NCI-H2227 (cell line): ENCODE results near the gene ZNF888.
"Not testable (repeated sequence)": the region's sequence is repeated elsewhere in the genome, so short reads cannot be mapped to it uniquely, and the experiment has no call there.

Source experiments
- DNase-seq: peaks from one replicate; lab custom pipeline; 2025; ENCODE audit not compliant: unreplicated experiment; lab: John Stamatoyannopoulos, UW

Gene ZNF888

GRCh38 chr19:52941941-52942385, 18.7 kb upstream of the ZNF888 start:
- DNase-seq = peak; percentile 70

GRCh38 chr19:52941523-52941922, 18.3 kb upstream of the ZNF888 start:
- DNase-seq = peak; percentile 53

GRCh38 chr19:52940905-52941304, 17.7 kb upstream of the ZNF888 start:
- not testable (repeated sequence) for DNase-seq

- DNase-seq = no peak
Observed at GRCh38 chr19:52938761-52939160, 15.5 kb upstream of the ZNF888 start.

- DNase-seq = no peak
Observed at GRCh38 chr19:52936954-52937325, 13.7 kb upstream of the ZNF888 start.

- no peak for DNase-seq
Observed at GRCh38 chr19:52936151-52936953, 13.1 kb upstream of the ZNF888 start.

GRCh38 chr19:52935434-52935833, 12.2 kb upstream of the ZNF888 start:
- no peak for DNase-seq

GRCh38 chr19:52924641-52925040, 1.4 kb upstream of the ZNF888 start:
- DNase-seq = not testable (repeated sequence)

- DNase-seq = no peak
Observed at GRCh38 chr19:52923778-52924593, 758 bp upstream of the ZNF888 start.

- no peak for DNase-seq
Observed at GRCh38 chr19:52917531-52917930, 5.7 kb downstream of the ZNF888 start.

GRCh38 chr19:52910648-52911047, 12.6 kb downstream of the ZNF888 start:
- DNase-seq = no peak

- DNase-seq = not testable (repeated sequence)
Observed at GRCh38 chr19:52904052-52904780, 19.0 kb downstream of the ZNF888 start.

GRCh38 chr19:52901842-52902241, 21.4 kb downstream of the ZNF888 start:
- no peak for DNase-seq

- not testable (repeated sequence) for DNase-seq
Observed at GRCh38 chr19:52898596-52898995, 24.6 kb downstream of the ZNF888 start.

- no peak for DNase-seq
Observed at GRCh38 chr19:52898101-52898500, 25.1 kb downstream of the ZNF888 start.

GRCh38 chr19:52897138-52897935, 25.9 kb downstream of the ZNF888 start, which contains the start of gene ZNF320:
TSS of gene ZNF320 (minus strand) at chr19:52897635. CDS start at chr19:52890255, 7,380 bp downstream.
- DNase-seq = peak; percentile 99

- DNase-seq = peak; percentile 67
Observed at GRCh38 chr19:52896431-52897137, 26.6 kb downstream of the ZNF888 start.

- DNase-seq = no peak
Observed at GRCh38 chr19:52891336-52891735, 31.9 kb downstream of the ZNF888 start.

- DNase-seq = no peak
Observed at GRCh38 chr19:52889931-52890330, 33.3 kb downstream of the ZNF888 start.

- DNase-seq = no peak
Observed at GRCh38 chr19:52889076-52889475, 34.2 kb downstream of the ZNF888 start.
